Measurements from ENCODE around the gene FNDC3B.

FNDC3B gene

GRCh38 chr3:172133838-172134237 lies 94.5 kb downstream of the FNDC3B start:
- Histone ChIP-seq H3K9ac (ENCODE audit: low read depth, low read length) (no peak overlapping the region), H3K36me3 (ENCODE audit: insufficient read depth, low read length) (no peaks in the 10 kb centered on the region; the same call in 1 of the 2 replicates), H3K4me1 (ENCODE audit: insufficient read depth, low read length) (peaks cover 44% of the 10 kb centered on the region), H3K9me3 (ENCODE audit: control insufficient read depth, insufficient read depth, low read length) (no peaks in the 10 kb centered on the region)

DNA sequence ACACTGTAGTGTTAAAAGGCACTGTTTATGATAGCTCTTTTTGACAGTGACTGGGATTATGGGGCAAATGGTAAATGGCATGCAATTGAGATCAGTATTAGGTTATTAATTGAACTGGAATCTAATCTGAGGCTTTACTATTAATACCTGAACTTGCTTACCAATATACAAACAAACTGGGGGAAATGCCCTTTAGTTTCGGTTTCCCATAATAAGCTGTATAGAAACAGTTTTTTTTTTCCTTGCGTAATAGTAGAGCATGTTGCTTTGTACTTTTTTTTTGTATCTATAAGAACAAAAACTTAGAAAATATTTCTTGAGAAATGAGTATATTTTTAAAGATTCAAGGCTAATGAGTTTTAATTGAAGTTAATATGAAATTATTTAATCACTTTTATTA lies 95.0 kb downstream of the FNDC3B start:
- Histone ChIP-seq H3K9me3 (ENCODE audit: control insufficient read depth, insufficient read depth, low read length) (no peaks in the 10 kb centered on the region), H3K36me3 (ENCODE audit: insufficient read depth, low read length) (no peaks in the 10 kb centered on the region; the same call in 1 of the 2 replicates), H3K9ac (ENCODE audit: low read depth, low read length) (no peak overlapping the region), H3K4me1 (ENCODE audit: insufficient read depth, low read length) (peaks cover 49% of the 10 kb centered on the region)

GRCh38 chr3:172135185-172135584 lies 95.8 kb downstream of the FNDC3B start:
- Histone ChIP-seq H3K4me1 (ENCODE audit: insufficient read depth, low read length) (peaks cover 55% of the 10 kb centered on the region), H3K36me3 (ENCODE audit: insufficient read depth, low read length) (no peaks in the 10 kb centered on the region; the same call in 1 of the 2 replicates), H3K9me3 (ENCODE audit: control insufficient read depth, insufficient read depth, low read length) (no peaks in the 10 kb centered on the region), H3K9ac (ENCODE audit: low read depth, low read length) (no peak overlapping the region)

DNA sequence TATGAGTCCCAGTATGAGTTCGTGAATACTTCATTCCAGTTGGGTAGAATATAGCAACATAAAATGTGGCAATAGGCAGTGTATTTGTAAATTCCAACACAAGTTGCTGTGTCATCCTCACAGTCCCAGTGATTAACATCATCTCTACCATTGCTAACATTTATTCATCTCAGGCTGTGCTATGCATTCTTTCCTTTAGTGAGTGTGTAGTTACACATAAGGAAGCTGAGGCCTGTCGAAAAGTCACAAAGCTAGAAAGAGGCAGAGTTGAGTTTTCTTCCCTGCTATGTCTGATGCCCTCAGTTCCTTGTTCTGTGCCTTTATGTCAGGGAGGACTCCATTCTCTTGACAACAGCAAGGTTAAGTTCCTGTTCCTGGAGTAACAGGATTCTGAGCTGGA lies 96.4 kb downstream of the FNDC3B start:
- peaks cover 58% of the 10 kb centered on the region for H3K4me1 ChIP-seq (ENCODE audit: insufficient read depth, low read length)
- H3K9ac ChIP-seq (ENCODE audit: low read depth, low read length), result no peak overlapping the region
- no peaks in the 10 kb centered on the region; the same call in 1 of the 2 replicates for H3K36me3 ChIP-seq (ENCODE audit: insufficient read depth, low read length)
- H3K9me3 ChIP-seq (ENCODE audit: control insufficient read depth, insufficient read depth, low read length), result no peaks in the 10 kb centered on the region

DNA sequence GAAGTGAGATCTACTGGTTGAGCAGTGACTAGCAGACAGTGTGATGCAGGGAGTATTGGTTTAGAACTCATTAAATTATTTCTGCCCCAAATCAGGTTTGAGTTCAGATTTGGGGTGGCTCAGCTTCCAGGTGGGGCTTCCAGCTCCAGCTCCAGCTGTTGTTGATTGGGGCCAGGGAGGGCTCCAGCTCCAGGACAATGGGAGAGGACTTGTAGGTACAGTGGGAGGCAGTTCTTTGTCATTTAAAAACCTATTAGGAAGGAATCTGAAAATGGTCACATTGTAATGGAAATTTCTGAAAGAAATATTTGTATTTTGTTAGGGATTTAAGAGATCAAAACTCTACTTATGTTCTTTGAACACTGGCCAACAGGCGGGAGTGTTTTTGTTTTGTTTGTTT lies 97.0 kb downstream of the FNDC3B start:
- H3K9ac ChIP-seq (ENCODE audit: low read depth, low read length), result no peak overlapping the region
- no peaks in the 10 kb centered on the region; the same call in 1 of the 2 replicates for H3K36me3 ChIP-seq (ENCODE audit: insufficient read depth, low read length)
- H3K4me1 ChIP-seq (ENCODE audit: insufficient read depth, low read length), result peaks cover 63% of the 10 kb centered on the region

GRCh38 chr3:172137287-172138192 lies 98.2 kb downstream of the FNDC3B start:
- no peaks in the 10 kb centered on the region; the same call in 1 of the 2 replicates for H3K36me3 ChIP-seq (ENCODE audit: insufficient read depth, low read length)
- H3K4me1 ChIP-seq (ENCODE audit: insufficient read depth, low read length), result peaks cover 76% of the 10 kb centered on the region
- no peak overlapping the region for H3K9ac ChIP-seq (ENCODE audit: low read depth, low read length)
- no peaks in the 10 kb centered on the region for H3K9me3 ChIP-seq (ENCODE audit: control insufficient read depth, insufficient read depth, low read length)

More for the DNA sequence above, 97.0 kb downstream of the FNDC3B start:
- H3K9me3 ChIP-seq (ENCODE audit: control insufficient read depth, insufficient read depth, low read length), result no peaks in the 10 kb centered on the region

DNA sequence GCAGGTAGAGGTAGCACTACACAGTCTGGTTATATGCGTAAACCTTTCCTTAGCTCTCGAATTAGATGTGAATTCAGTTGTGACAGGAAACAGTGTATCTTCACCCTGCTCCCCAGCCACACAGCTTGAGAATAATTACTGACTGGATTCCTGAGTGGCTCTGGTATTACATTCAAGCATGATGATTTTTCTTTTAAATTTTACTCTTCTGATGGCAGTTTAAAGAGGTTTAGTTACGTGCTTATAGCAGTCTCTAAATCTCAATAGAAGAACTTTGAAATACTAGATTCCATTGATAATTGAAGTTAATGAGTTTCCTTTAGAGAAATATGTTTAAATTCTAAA lies 98.8 kb downstream of the FNDC3B start:
- Histone ChIP-seq H3K4me1 (ENCODE audit: insufficient read depth, low read length) (peaks cover 79% of the 10 kb centered on the region), H3K9me3 (ENCODE audit: control insufficient read depth, insufficient read depth, low read length) (no peaks in the 10 kb centered on the region), H3K9ac (ENCODE audit: low read depth, low read length) (no peak overlapping the region), H3K36me3 (ENCODE audit: insufficient read depth, low read length) (no peaks in the 10 kb centered on the region; the same call in 1 of the 2 replicates)

DNA sequence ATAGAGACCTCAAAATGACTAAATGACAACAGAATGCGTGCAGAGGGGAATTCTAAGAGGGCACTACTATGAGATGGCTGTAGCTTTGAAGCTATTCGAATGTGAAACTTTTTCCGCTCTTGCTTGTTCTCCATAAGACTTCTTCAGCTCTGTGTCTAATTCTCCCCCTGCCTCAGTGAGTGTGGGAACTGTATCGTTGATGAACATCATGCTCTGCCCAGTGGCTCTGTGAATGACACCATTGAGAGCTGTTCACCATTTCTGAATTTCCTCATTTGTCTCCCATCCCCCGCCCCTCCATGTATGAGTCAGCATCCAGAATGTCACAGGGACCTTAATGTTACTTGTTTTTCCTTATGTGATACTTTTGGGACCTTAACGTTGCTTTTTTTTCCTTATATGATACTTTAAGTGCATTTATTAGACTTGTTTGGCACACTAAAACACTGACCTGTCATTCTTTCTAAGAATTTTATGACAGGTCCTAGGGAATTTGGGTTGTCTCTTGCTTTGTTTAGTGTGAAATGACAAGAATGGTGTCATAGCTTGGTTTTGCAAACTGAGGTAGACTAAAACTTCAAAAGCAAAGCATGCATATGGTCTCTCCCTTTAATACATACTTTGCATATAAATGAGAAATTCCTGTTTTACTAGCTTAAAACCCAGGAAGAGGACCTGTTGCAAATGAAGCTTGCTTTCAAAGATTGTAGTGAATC lies 99.6 kb downstream of the FNDC3B start:
- H3K9ac ChIP-seq (ENCODE audit: low read depth, low read length), result peak overlapping the region; percentile 7; the same call in 1 of the 2 replicates
- no peaks in the 10 kb centered on the region; the same call in 1 of the 2 replicates for H3K36me3 ChIP-seq (ENCODE audit: insufficient read depth, low read length)
- peaks cover 77% of the 10 kb centered on the region for H3K4me1 ChIP-seq (ENCODE audit: insufficient read depth, low read length)
- H3K9me3 ChIP-seq (ENCODE audit: control insufficient read depth, insufficient read depth, low read length), result no peaks in the 10 kb centered on the region

GRCh38 chr3:172139528-172140276 lies 100.3 kb downstream of the FNDC3B start:
- H3K36me3 ChIP-seq (ENCODE audit: insufficient read depth, low read length), result no peaks in the 10 kb centered on the region; the same call in 1 of the 2 replicates
- H3K9ac ChIP-seq (ENCODE audit: low read depth, low read length), result no peak overlapping the region
- peaks cover 84% of the 10 kb centered on the region for H3K4me1 ChIP-seq (ENCODE audit: insufficient read depth, low read length)
- no peaks in the 10 kb centered on the region for H3K9me3 ChIP-seq (ENCODE audit: control insufficient read depth, insufficient read depth, low read length)

DNA sequence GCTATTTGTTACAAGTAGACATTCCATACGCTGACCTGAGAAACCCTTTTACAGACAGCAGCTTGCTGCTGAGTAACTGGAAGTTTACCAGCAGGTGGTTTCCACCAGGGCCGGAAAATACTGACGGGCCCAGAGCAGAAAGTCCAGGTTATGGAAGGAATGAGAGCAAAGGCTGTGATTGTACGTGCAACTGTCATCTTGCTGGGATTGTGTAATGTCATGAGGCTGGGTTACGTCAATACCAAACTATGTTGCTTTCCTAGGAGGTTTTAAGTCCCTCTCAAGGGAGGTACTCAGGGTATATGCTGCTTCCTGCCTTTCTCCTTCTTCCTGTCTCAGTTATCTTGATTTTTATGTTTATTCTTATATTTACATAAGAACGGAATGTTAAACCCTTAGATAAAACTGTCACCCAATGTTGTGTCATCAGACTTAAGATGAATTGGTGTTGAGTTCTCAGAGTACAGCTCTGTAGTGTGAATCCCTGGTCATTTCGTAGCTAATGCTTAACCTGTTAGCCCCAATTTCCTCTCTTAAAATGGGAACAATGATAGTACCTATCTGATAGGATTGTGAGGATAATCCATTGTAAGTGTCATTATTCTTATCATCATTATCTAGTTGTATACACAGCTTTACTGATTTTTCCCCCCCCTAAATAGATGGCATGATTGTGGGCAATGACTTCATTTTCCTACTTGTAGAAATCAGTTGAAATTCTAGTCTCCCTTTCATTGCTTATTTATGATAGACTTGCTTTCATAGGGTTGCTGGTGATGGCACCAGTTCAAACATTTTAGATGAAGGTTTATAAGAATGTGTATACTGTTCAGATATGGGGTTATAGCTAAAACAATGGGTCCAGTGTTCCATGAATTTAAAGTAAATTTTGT lies 101.4 kb downstream of the FNDC3B start:
- Histone ChIP-seq H3K36me3 (ENCODE audit: insufficient read depth, low read length) (no peaks in the 10 kb centered on the region; the same call in 1 of the 2 replicates), H3K9ac (ENCODE audit: low read depth, low read length) (no peak overlapping the region; the same call in 1 of the 2 replicates), H3K4me1 (ENCODE audit: insufficient read depth, low read length) (peaks cover 83% of the 10 kb centered on the region), H3K9me3 (ENCODE audit: control insufficient read depth, insufficient read depth, low read length) (no peaks in the 10 kb centered on the region)

- no peaks in the 10 kb centered on the region for H3K36me3 ChIP-seq (ENCODE audit: insufficient read depth, low read length)
- no peak overlapping the region for H3K9ac ChIP-seq (ENCODE audit: low read depth, low read length)
- H3K4me1 ChIP-seq (ENCODE audit: insufficient read depth, low read length), result peaks cover 71% of the 10 kb centered on the region
- H3K9me3 ChIP-seq (ENCODE audit: control insufficient read depth, insufficient read depth, low read length), result no peaks in the 10 kb centered on the region
Observed at GRCh38 chr3:172142051-172142863, 102.9 kb downstream of the FNDC3B start.

GRCh38 chr3:172142864-172143451 lies 103.6 kb downstream of the FNDC3B start:
- Histone ChIP-seq H3K4me1 (ENCODE audit: insufficient read depth, low read length) (peaks cover 64% of the 10 kb centered on the region), H3K36me3 (ENCODE audit: insufficient read depth, low read length) (no peaks in the 10 kb centered on the region), H3K9ac (ENCODE audit: low read depth, low read length) (no peak overlapping the region), H3K9me3 (ENCODE audit: control insufficient read depth, insufficient read depth, low read length) (no peaks in the 10 kb centered on the region)
